HG03159 (cell line): ENCODE measurements around the gene COLEC11.
A peak's percentile ranks its signal among the peaks of the same experiment; 100 is the strongest.

Experiments
- ATAC-seq: cut with Tn5 transposase; IDR thresholded peaks from one replicate; pipeline ENCODE4 v1.9.1; 2021; ENCODE audit warnings: mild to moderate bottlenecking, moderate library complexity; ENCODE audit not compliant: unreplicated experiment

COLEC11 gene

DNA sequence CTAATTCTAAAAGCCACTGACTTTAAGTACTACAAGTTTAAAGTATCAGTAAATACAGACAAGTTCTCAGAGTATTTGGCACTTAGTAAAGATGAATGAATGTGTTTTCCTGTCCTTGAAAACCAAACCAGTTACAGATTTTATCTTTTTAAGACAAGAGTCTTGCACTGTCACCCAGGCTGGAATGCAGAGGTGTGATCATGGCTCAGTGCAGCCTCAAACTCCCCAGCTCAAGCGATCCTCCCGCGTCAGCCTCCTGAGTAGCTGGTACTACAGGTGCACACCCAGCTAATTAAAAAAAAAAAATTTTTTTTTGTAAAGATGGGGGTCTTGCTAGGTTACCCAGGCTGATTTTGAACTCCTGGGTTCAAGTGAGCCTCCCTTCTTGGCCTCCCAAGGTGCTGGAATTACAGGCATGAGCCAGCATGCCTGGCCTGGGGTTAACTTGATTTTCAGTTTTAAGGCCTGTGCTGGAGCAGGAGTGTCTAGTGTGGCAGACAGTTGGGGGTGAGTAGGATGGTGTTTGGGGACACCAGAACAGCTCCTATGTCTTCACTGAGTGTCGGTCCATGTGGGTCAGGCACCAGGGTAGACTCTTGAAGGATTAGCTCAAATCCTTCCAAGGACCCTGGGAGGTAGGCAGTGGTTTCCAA lies 10.2 kb upstream of the COLEC11 start:
- no peak for ATAC-seq

DNA sequence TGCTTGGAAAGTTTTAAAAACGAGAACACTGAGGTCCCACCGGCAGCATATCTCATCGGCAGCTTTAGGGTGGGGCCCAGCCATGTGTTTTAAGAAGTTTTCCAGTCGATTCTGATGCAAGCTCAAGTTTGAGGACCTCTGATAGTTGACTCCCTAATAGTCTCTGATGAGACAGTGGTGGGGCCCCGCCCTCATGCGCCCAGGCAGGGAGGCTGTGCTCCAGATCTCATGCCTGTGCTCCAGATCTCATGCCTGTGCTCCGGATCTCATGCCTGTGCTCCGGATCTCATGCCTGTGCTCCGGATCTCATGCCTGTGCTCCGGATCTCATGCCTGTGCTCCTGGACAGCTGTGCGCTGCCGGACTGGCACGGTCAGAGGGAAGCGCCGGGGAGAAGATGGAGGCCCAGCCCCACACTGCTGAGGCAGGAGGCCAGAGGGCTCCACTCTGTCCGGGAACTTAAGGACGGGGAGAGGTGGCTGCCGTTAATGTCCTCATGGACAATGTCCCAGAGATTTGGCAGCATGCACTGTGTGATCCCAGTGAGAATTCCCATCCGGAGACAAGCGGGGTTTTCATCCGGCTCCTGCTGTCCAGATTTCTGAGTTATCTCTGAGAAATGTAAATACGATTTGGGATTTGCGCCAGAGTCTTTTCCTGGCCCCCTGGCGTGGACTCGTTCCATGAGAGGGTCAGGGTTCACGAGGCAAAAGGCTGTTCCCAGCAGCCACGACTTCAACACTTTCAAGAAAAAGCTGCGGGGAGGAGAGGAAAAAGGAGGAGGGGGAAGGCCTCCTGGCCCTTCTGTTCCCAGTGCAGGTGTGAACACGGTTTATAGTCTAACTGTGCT lies 9.4 kb upstream of the COLEC11 start:
- ATAC-seq, result no peak

DNA sequence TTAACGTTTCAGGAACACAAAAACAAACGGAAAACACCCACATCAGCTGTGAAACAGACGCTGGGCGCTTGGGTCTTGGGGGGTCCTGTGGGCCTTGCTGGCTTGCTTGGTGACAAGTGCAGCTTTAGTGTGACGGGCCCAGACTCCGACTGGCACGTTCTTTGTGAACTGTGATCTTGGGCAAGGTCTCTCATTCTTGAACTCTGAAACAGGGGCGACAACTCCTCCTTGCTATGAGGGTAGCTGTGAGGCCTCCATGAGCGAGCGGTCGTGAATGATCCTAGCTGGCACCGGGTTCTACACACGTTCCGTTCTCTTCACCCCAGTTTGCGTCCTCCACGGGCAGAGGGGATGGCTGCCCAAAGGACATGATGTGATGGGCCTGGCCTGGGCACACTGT lies 8.7 kb upstream of the COLEC11 start:
- ATAC-seq, result no peak

DNA sequence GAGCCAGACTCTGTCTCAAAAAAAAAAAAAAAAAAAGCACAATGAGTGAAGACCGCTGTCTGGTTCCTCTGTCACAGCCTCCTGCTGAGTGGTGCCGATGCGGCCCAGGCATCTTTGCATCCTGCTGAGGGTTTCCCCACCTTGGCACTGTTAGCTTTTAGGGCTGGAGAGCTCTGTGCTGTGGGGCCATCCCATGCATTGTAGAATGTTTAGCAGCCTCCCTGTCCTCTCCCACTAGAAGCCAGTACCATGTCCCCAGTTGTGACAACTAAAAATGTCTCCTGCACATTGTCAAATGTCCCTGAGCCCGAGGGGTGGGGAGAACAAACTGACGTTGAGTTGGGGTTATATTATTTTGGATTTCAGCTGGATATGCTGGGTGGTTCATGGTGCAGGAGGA lies 7.9 kb upstream of the COLEC11 start:
- no peak for ATAC-seq

DNA sequence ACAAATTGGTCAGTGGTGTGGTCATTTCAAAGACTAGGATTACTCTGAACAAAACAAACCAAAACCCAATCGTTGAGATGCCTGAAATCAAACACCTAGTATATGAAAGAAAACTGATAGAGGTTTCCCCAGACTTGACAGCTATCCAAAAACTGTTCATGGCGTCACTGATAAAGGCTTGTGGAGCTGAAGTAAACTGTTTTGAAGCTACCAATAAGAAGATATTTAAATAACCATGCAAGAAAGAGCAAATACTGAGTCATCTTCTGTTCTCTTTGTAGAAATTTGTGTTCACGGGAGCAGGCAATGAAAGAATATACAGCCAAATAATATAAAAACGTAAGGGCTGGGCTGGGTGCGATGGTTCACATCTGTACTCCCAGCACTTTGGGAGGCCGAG lies 7.5 kb upstream of the COLEC11 start:
- ATAC-seq, result no peak

DNA sequence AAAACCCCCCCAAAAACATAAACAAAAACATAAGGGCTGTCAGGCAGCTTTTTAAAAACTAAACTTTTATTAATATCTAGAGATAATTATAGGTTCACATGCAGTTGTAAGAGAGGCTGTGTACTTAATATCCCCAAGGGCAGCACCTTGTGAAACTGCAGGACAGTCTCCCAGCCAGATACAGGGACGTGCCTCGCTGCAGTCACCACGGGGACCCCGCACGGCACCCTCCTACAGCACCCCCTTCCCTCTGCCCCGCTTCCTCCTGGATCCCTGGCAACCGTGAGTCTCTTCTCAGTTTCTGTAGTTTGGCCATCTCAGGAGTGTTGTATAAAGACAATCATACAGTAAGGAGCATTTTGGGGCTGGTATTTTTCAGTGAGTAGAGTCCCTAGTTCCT lies 6.8 kb upstream of the COLEC11 start:
- ATAC-seq, result no peak

DNA sequence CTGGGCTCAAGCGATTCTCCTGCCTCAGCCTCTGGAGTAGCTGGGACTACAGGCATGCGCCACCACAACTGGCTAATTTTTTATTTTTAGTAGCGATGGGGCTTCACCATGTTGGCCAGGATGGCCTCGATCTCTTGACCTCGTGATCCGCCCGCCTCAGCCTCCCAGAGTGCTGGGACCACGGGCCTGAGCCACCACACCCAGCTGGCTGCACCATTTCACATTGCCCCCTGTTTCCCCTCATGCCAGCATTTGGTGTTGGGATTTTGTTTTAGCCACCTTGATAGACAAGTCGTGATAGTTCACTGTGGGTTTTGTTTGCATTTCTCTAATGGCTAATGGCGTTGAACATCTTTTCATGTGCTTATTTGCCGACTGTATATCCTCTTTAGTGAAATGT lies 5.8 kb upstream of the COLEC11 start:
- no peak for ATAC-seq

DNA sequence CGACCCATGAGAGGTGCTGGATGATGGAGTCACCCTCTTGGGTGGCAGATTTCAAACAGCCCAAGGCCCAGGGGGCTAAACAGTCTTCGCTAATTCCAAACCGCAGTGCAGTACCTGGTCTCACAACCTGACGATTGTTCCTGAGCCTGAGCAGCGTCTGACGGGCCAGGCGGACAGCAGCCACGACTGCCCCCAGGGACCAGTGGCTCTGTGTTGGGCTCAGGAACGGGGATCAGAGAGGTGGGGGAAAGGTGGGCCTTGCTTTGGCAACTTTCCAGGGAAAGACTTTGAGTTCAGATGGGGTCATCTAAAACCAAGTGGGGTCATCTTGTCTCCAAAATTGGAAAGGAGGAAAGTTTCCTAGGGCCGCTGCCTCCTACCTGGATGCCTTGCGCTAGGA lies 492 bp downstream of the COLEC11 start:
- no peak for ATAC-seq

DNA sequence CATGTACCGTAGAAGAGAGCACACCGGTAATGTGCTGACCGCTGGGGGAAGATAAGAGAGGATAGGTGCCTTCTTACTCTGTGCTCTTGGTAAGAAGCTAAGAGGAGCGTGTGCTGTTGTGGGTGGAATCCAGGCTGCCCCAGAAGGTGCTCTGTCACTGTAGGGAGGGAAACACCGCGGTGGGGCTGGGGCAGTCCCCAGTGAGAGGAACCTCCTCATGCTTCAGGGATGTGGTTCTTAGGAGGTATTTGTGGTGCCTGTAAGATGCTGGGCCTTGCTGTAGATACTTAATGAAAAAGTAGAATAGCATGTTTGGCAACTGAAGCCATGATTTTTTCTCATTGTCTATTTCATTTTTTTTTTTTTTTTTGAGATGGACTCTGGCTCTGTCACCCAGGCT lies 1.1 kb downstream of the COLEC11 start:
- peak; percentile 78 for ATAC-seq

DNA sequence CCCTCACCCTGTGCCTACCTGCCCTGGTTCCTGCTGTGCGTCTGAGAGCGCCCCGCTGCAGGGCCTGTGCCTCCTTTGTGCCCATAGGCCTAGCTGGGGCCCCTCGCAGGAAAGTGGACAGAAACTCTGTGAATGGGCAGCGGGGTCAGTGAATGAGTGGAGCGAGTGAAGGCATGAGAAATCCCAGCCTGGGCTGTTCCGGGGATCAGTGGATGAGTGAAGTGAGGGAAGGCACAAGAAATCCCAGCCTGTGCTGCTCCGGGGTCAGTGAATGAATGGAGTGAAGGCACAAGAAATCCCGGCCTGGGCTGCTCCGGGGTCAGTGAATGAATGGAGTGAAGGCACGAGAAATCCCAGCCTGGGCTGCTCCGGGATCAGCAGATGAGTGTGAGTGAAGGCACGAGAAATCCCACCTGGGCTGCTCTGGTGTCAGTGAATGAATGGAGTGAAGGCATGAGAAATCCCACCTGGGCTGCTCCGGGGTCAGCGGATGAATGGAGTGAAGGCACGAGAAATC lies 2.0 kb downstream of the COLEC11 start:
- no peak for ATAC-seq

DNA sequence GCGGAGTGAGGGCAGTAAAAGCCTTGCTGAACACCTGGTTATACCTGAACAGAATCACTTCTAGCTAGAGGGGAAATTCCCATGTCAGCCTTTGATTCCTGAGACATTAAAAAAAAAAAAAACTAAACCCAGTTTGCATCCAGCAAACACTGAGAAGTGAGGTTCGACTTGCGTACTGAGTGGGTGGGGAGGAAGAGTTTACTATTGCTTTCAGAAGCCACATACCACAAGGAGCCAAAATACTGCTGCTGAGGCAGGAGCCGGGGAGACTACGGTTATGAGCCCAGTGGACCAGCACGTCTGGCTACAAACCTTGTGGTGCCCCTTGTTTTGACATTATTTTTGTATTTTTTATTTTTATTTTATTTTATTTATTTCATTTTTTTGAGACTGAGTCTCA lies 2.7 kb downstream of the COLEC11 start:
- no peak for ATAC-seq

DNA sequence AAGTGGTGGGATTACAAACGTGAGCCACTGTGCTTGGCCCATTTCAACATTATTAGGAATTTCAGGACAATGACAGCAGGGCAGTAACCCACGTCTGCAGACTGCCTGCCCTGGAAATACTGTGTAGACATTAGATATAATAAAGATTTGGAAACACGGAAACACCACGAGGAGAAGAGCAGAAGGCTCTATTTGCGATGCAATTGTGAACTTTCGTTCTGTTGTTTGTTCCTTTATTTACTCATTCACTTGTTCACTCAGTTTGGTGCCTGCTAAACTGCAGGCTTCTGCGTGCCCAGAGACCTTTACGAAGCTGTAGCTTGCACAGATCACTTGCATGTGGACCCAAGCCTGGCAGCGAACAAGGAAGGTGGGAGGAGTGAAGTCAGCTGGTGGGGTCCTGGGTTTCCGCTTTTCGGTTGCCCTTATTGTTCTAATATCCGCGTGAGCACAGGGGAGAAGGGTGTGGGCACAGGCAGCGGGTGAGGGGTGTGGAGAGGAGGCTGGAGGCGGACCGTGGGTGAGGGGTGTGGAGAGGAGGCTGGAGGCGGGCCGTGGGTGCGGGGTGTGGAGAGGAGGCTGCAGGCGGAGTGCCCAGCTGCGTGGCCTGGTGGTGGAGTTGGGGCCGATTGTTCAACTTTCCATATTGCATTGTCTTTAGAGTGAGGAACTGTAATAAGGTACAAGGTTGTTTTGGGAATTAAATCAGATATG lies 3.4 kb downstream of the COLEC11 start:
- ATAC-seq, result no peak

DNA sequence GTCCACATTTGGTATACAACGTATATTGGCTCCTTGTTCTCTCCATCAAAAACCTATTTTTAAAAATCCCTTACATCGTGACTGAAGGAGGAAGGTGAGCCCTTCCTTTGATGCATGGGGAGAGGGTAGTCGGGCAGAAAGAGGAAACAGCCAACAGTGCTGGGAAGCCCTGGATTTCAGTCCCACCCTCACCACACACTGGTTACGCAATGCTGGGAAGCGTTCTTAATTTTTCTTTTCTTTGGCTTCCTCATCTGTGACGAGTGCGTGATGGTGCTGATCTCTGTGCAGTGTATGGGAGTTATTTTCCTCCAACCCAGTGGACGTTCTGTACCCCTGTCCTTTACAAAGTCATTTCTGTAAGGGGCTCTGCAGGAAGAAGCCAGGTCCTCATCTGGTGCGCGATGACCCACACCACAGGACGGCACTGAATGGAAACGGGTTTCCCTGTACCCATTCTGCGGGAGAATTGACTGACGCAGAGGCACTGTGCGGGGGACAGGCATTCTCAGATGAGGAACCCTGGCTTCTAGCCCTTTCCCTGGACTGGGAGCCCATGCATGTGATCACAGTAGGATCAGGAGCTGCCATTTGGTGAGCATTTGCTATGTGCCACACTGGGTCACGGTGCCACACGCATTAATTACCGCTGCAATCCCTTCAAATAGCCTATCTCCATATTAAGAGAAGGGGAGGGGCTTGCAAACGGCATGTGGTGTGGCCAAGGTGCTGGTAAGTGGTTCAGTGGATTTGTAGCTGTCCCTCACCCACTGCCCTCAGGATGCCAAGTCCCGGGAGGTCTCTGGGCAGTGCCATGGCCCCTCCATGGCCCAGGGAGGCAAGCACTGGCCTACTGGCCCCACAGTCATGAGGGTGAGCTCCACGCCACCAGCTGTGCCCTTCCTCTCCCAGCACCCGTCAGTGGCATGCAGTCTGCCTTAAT lies 4.3 kb downstream of the COLEC11 start:
- ATAC-seq, result no peak

DNA sequence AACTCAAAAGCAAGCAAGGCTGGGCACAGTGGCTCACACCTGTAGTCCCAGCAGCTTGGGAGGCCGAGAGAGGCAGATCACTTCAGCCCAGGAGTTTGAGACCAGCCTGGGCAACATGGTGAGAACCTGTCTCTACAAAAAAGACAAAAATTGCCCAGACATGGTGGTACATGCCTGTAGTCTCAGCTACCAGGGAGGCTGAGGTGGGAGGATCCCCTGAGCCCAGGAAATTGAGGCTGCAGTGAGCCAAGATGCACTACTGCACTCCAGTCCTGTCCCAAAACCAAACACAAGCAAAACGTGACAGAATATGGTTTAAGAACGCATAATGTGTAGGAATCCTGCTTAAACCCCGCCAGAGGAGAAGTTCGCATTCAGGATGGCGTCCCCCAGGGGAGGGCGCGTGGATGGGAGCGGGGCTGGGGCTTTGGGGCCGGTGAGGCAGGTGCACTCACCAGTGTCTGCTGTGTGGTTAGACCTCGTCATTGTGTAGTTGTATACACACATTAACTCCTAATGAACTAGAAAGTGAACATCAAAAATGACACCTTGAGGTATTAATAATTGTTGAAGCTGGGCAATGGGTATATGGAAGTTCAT lies 5.4 kb downstream of the COLEC11 start:
- ATAC-seq, result no peak

DNA sequence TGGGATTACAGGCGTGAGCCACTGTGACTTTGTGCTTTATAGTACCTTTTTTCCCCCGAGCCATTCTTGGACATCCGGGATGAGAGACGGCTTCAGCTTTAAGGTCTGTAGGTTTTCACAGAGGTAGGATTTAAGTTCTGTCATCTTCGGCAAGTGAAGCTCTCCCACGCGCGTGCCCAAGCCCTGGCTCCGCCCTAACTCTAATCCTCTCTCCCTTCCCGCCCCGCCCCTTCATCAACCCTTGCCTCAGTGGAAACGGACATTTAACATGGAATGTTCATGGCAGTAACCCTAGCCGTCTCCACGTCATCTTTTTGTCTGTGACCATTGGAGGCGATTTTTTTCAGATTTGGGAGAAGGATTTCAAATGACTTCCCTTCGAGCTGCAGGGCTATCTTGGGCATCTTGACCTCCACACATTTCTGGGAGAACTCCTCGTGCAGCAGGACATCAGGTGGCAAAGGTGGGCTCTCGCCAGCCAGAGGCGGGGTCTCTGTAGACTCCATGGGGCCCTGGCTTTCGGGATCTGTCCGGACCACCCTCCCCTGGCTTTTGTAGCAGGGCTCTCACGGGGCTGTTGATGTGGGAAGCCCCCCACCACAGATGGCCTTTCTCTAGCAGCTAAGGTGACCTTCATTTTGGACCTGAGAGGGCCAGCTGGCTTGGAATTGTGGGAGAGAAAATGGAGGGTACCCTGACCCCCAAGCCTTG lies 6.8 kb downstream of the COLEC11 start:
- no peak for ATAC-seq

DNA sequence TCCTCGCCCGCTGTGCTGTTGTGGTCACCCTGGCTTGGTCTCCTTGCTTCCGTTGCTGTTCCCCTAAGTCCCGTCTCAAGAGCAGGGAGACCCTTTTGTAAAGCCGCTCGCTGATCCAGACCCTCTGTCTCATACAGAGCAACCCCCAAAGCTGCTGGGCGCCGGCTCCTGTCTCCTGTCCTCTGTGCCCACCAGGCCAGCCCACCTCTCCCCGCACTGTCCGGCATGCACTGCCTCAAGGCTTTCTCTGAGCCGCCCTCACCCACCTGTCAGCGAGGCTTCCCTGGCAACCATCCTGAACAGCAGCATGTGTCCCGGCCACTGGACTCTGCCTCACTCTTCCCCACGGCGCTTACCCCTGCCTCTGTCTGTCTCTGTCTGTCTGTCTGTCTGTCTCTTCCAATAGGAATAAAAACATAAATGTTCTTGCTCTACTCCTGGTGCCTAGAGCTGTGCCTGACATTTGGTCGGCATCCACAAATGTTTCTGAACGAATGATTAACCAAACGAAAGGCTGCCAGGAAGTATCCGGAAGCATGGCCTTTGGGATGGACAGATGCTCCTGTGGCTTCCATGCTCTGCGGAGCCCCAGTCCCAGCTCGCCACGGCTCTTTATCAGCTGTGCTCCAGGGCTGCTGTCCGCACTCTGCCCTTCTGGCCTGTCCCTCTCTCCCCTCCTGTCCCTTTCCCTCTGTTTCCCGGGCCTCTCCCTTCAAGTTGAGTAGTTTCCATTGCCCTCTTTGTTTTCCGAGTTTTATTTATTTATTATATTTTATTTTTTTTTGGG lies 7.8 kb downstream of the COLEC11 start:
- no peak for ATAC-seq

DNA sequence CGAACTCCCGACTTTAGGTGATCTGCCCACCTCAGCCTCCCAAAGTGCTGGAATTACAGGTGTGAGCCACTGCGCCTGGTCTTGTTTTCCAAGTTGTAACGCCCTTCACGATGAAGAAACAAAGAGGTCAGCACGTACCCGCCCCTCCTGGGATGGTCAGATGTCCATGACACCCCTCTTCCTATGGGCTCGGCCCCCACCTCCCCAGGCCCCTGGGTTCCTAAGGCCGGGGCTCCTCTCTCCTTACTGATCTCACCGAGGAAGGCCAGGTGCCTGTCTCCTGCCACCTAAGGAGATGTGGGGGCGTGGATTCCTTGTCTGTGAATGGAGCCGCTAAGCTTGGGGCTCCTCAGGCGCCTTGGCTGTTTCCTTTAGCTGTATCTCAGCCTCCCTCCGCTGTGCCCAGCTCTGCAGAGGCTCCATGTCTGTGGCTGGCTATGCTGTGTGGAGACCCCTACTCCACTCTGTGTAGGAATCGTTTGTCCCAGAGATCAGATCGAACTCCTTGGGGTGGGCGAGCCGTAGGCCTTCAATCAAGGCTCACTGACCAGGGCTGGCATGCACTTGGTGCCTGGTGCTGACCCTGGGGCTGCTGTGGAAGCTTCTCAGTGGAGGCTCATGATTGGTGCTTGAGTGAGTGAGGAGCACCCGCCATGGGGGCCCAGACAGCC lies 8.8 kb downstream of the COLEC11 start:
- no peak for ATAC-seq

DNA sequence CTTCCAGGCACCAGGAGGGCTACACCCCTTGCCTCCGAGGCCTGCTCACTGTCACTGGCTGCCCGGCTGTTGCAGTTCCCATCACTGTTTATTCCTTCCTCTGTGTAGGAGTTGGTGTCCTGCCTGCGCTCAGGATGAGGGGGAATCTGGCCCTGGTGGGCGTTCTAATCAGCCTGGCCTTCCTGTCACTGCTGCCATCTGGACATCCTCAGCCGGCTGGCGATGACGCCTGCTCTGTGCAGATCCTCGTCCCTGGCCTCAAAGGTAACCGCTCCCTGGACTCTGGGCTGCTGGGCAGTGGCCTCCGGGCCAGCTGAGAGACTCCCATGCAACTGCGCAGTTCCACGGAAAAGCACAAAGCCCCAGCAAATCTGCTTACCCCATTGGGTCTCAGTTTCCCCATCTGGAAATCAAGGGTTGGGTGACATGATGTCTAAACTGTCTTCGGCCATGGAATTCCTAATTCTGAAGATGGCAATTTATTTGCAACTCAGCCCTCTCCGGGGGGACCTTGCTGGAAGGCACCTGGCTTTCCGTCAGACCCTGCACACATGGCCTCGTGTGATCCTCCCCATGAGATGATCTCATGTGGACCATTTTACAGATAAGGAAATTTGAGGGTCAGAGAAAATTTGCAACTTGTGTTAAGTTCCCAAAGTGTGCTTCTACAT lies 9.4 kb downstream of the COLEC11 start:
- no peak for ATAC-seq
